Measurements from ENCODE around the gene ARAP1. TPM values are rescaled to one million over a fixed set of nuclear protein-coding genes. Genes with fewer than 3 reads are reported as not detected.

ARAP1 gene
- total RNA-seq, 1 experiment from 2014 or later, result 76.1 TPM

DNA sequence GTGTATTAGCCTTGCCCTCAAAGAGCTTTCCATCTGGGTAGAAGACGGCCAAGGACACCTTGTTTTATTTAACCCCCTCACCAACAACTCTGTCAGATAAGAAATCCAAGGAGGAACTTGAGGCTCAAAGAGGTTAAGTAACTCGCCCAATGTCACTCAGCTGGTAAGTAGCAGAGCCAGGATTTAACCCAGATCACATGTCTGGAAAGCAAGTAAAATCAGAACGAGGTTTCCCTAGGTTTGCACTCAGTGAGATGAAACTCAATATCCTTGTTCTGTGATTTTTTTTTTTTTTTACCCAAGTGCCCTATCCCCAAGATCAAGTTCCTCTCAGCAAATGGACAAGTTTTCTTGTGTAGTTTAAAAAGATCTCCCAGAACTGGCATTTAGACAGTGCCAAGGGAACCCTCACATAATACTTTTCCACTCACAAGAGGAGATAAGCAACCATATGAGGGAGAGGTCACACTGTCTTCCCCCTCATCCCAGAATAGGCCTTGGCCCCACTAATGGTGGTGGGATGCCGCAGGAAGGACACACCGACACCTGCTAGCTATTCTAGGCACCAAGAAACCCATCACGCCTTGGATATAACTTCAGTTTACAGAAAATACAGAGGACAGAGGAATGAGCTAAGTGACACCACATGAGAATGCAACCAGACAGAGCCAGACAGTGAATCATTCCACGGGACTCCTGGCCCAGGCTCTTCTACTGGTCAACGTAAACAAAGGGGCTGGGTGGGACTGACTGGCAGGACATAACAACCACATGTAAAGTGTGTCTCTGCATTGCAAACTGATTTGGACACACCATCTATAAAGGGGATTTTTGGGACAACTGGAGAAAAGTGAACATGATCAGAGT is 8.6 kb upstream of the ARAP1 start:
- Histone ChIP-seq H3K4me2 (ENCODE audit: low read depth, low read length, poor library complexity, severe bottlenecking) (no peak overlapping the region), H3K79me2 (ENCODE audit: low read length) (no peaks in the 10 kb centered on the region), H3K4me3 (ENCODE audit: low read length) (no peak overlapping the region), H3K4me1 (ENCODE audit: low read length) (no peaks in the 10 kb centered on the region), H3K27me3 (ENCODE audit: low read length) (no peaks in the 10 kb centered on the region), H4K20me1 (ENCODE audit: insufficient read depth, low read depth, low read length) (no peaks in the 10 kb centered on the region), H3K9ac (ENCODE audit: low read length) (no peak overlapping the region), H3K9me2 (replicated peaks; ENCODE audit: insufficient read depth, low read length) (no peaks in the 10 kb centered on the region), H3K27ac (ENCODE audit: low read length) (no peak overlapping the region), H2AFZ (ENCODE audit: low read length) (no peak overlapping the region), H3K9me3 (ENCODE audit: low read length) (no peaks in the 10 kb centered on the region), H3K36me3 (ENCODE audit: insufficient read depth, low read length) (no peaks in the 10 kb centered on the region)
- DNase-seq, result no peak

DNA sequence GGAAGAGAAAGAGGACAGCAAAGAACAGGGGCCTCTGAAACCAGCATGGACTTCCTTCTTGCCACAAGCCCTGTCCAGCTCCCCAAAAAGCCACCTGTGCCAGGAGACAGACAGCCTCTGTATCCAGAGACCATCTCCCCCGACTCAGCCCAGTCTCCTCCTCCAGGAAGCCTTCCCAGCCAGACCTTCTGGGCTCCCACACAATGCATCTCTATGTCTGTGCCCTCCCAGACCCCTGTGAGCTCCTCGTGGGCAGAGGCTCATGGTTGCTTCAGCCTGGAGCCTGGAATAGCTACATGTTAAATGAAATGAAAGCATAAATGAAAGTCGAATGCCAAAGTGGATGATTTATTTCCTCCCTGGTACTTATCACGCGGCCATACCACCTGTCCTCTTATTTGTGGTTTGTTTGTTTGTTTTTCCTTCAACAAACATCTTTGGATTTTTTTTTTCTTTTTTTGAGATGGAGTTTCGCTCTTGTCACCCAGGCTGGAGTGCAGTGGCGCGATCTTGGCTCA is 7.3 kb upstream of the ARAP1 start:
- Histone ChIP-seq H3K9me2 (replicated peaks; ENCODE audit: insufficient read depth, low read length) (no peaks in the 10 kb centered on the region), H3K4me2 (ENCODE audit: low read depth, low read length, poor library complexity, severe bottlenecking) (no peak overlapping the region), H3K9me3 (ENCODE audit: low read length) (no peaks in the 10 kb centered on the region)

DNA sequence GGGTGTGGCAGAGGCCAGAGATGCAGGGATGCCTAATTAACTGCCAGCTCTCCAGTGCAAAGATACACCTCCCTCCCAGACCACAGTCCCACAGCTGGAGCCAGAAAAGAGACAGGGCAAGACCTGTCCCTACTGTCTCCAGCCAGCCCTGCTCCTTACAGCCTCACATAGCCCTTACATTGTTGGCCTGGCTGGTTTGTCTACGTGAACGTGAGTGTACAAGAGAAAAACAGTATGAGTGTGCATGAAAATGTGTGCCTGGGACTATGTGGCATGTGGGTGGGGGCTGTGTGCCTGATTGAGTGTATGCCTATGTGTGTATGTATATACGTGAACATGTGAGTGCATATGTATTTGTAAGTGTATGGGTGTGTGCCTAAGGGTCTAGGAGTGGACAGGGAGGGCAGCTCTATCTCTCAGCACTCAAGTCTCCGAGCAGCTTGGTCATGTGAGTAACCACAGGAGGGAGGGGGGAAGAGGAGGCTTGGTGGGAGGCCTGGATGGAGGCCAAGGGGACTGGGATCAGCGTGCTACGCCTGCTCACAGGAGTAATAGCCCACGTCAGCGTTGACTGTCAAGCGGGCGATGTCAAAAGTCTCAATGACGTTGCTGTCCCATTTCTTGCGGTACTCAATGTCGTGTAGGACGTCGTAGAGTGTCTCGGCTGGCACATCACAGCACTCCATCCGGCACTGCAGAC is 6.6 kb upstream of the ARAP1 start:
- Histone ChIP-seq H2AFZ (ENCODE audit: low read length) (no peak overlapping the region), H4K20me1 (ENCODE audit: insufficient read depth, low read depth, low read length) (no peaks in the 10 kb centered on the region), H3K36me3 (ENCODE audit: insufficient read depth, low read length) (no peaks in the 10 kb centered on the region), H3K79me2 (ENCODE audit: low read length) (no peaks in the 10 kb centered on the region), H3K9ac (ENCODE audit: low read length) (no peak overlapping the region), H3K4me2 (ENCODE audit: low read depth, low read length, poor library complexity, severe bottlenecking) (no peak overlapping the region), H3K9me2 (replicated peaks; ENCODE audit: insufficient read depth, low read length) (no peaks in the 10 kb centered on the region), H3K27ac (ENCODE audit: low read length) (no peak overlapping the region), H3K9me3 (ENCODE audit: low read length) (no peaks in the 10 kb centered on the region), H3K27me3 (ENCODE audit: low read length) (no peaks in the 10 kb centered on the region), H3K4me3 (ENCODE audit: low read length) (no peak overlapping the region), H3K4me1 (ENCODE audit: low read length) (no peaks in the 10 kb centered on the region)
- no peak for DNase-seq

More for the DNA sequence above, 7.3 kb upstream of the ARAP1 start:
- Histone ChIP-seq H3K79me2 (ENCODE audit: low read length) (no peaks in the 10 kb centered on the region), H3K4me1 (ENCODE audit: low read length) (no peaks in the 10 kb centered on the region), H3K27me3 (ENCODE audit: low read length) (no peaks in the 10 kb centered on the region), H4K20me1 (ENCODE audit: insufficient read depth, low read depth, low read length) (no peaks in the 10 kb centered on the region), H3K36me3 (ENCODE audit: insufficient read depth, low read length) (no peaks in the 10 kb centered on the region), H3K9ac (ENCODE audit: low read length) (no peak overlapping the region), H3K27ac (ENCODE audit: low read length) (no peak overlapping the region), H2AFZ (ENCODE audit: low read length) (no peak overlapping the region), H3K4me3 (ENCODE audit: low read length) (no peak overlapping the region)
- DNase-seq, result no peak

DNA sequence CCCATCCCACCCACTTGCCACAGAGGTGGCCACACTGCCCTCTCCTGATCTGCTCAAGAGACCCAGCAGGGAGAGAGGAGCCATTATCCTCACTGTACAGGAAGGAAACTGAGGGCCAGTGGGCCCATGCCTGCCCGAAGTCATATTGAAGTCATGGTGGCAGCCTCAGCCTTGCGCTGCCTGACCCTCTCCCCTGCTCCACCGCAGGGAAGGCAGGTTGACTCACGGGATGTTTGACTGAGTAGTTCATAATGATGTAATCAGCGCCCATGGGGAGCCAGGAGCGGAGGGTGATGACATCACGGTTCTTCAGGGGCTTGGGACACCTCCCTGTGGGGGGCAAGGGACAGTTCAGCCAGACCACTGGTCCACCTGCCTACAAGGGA is 6.1 kb upstream of the ARAP1 start:
- Histone ChIP-seq H3K9ac (ENCODE audit: low read length) (no peak overlapping the region), H3K27me3 (ENCODE audit: low read length) (no peaks in the 10 kb centered on the region), H3K9me2 (replicated peaks; ENCODE audit: insufficient read depth, low read length) (no peaks in the 10 kb centered on the region), H3K79me2 (ENCODE audit: low read length) (no peaks in the 10 kb centered on the region), H3K4me3 (ENCODE audit: low read length) (no peak overlapping the region), H2AFZ (ENCODE audit: low read length) (no peak overlapping the region), H3K9me3 (ENCODE audit: low read length) (no peaks in the 10 kb centered on the region), H4K20me1 (ENCODE audit: insufficient read depth, low read depth, low read length) (no peaks in the 10 kb centered on the region), H3K36me3 (ENCODE audit: insufficient read depth, low read length) (no peaks in the 10 kb centered on the region), H3K4me2 (ENCODE audit: low read depth, low read length, poor library complexity, severe bottlenecking) (no peak overlapping the region), H3K4me1 (ENCODE audit: low read length) (no peaks in the 10 kb centered on the region; the same call in 1 of the 2 replicates), H3K27ac (ENCODE audit: low read length) (no peak overlapping the region)
- no peak for DNase-seq

DNA sequence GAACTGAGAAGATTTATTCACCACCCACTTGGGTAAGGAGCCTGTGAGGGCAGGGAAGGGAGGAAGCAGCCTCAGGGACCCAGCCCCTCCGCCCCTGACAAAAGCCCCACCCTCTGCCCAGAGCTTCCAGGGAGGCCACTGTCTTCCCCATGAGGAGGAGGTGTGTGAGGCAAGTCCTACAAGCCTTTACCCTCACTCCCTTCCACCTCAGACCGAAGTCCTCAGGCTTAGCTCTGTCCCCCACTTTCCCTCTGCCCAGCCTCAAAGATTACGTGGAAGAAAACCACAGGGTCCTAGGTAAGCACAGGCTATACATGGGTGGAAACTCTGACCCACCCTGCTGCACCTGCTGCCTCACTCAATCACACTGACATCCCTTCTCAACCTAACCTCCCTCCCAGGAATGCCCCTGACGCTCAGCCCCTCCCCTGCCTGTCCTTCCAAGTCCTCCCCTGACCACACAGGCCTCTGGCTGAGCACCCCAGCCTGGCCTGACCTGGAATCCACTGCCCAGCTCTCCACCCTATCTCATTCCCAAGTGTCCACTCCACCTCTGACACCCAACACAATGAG is 3.6 kb upstream of the ARAP1 start:
- DNase-seq, result no peak
- H3K27me3 ChIP-seq (ENCODE audit: low read length), result no peaks in the 10 kb centered on the region
- no peaks in the 10 kb centered on the region for H3K9me2 ChIP-seq (replicated peaks; ENCODE audit: insufficient read depth, low read length)
- H3K9me3 ChIP-seq (ENCODE audit: low read length), result no peaks in the 10 kb centered on the region
- H3K27ac ChIP-seq (ENCODE audit: low read length), result no peak overlapping the region
- H3K9ac ChIP-seq (ENCODE audit: low read length), result no peak overlapping the region
- H3K36me3 ChIP-seq (ENCODE audit: insufficient read depth, low read length), result no peaks in the 10 kb centered on the region
- H3K4me3 ChIP-seq (ENCODE audit: low read length), result no peak overlapping the region
- peaks cover 15% of the 10 kb centered on the region for H3K4me1 ChIP-seq (ENCODE audit: low read length)
- H3K79me2 ChIP-seq (ENCODE audit: low read length), result peaks cover 14% of the 10 kb centered on the region
- H4K20me1 ChIP-seq (ENCODE audit: insufficient read depth, low read depth, low read length), result peaks cover 6% of the 10 kb centered on the region; the same call in 1 of the 2 replicates
- no peak overlapping the region for H3K4me2 ChIP-seq (ENCODE audit: low read depth, low read length, poor library complexity, severe bottlenecking)
- no peak overlapping the region for H2AFZ ChIP-seq (ENCODE audit: low read length)

DNA sequence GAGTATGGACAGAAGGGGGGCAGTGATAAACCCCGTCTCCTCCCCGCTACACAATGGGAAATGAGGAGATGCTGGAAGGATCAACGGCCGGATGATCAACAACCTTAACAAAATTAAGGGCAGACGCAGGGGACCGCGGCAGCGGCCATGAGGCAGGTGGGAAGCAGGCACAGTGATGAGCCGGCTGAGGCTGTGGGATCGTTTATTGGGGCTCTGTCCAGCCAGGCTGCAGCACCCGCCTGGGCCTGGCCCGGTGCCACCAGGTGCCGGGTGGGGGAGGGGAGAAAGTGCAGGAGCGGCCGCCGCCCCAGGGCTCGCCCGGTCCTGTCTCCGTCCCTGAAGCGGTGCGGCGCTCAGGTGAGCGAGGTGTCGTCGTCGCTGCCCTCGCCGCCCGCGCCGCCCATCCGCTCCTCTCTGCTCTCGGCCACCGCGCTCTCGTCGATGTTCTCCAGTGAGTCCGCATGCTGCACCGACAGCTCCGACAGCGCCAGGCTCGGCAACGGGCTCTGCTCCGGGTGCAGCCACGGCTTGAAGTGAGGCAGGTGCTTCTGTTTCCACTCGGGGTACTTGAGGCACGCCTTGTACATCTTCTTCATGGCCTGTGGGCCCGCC is 2.4 kb upstream of the ARAP1 start:
- Histone ChIP-seq H3K4me3 (ENCODE audit: low read length) (no peak overlapping the region), H3K36me3 (ENCODE audit: insufficient read depth, low read length) (no peaks in the 10 kb centered on the region), H3K27me3 (ENCODE audit: low read length) (no peaks in the 10 kb centered on the region), H3K27ac (ENCODE audit: low read length) (no peak overlapping the region), H3K4me1 (ENCODE audit: low read length) (peaks cover 27% of the 10 kb centered on the region), H3K9ac (ENCODE audit: low read length) (no peak overlapping the region), H4K20me1 (ENCODE audit: insufficient read depth, low read depth, low read length) (peaks cover 15% of the 10 kb centered on the region; the same call in 1 of the 2 replicates), H3K79me2 (ENCODE audit: low read length) (peaks cover 26% of the 10 kb centered on the region), H3K4me2 (ENCODE audit: low read depth, low read length, poor library complexity, severe bottlenecking) (no peak overlapping the region), H2AFZ (ENCODE audit: low read length) (no peak overlapping the region), H3K9me2 (replicated peaks; ENCODE audit: insufficient read depth, low read length) (no peaks in the 10 kb centered on the region), H3K9me3 (ENCODE audit: low read length) (no peaks in the 10 kb centered on the region)
- DNase-seq, result no peak

DNA sequence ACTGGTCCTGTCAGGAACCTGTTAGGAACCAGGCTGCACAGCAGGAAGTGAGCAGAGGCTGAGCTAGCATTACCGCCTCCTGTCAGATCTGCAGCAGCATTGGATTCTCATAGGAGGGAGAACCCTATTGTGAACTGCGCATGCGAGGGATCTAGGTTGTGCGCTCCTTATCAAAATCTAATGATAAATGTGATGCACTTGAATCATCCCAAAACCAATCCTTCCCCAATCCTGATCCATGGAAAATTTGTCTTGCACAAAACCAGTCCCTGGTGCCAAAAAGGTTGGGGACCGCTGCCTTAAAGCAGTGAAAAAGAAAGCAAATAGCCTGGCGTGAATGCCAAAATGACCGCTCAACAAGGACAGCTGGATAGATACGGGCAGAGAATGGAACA is 1.9 kb upstream of the ARAP1 start:
- no peaks in the 10 kb centered on the region for H3K27me3 ChIP-seq (ENCODE audit: low read length)
- H3K4me1 ChIP-seq (ENCODE audit: low read length), result peaks cover 30% of the 10 kb centered on the region
- no peak overlapping the region for H2AFZ ChIP-seq (ENCODE audit: low read length)
- DNase-seq, result no peak
- no peaks in the 10 kb centered on the region for H3K9me3 ChIP-seq (ENCODE audit: low read length)
- no peaks in the 10 kb centered on the region for H3K36me3 ChIP-seq (ENCODE audit: insufficient read depth, low read length)
- H3K27ac ChIP-seq (ENCODE audit: low read length), result no peak overlapping the region
- H3K4me3 ChIP-seq (ENCODE audit: low read length), result no peak overlapping the region
- no peaks in the 10 kb centered on the region for H3K9me2 ChIP-seq (replicated peaks; ENCODE audit: insufficient read depth, low read length)
- no peak overlapping the region for H3K4me2 ChIP-seq (ENCODE audit: low read depth, low read length, poor library complexity, severe bottlenecking)
- H3K9ac ChIP-seq (ENCODE audit: low read length), result no peak overlapping the region
- H3K79me2 ChIP-seq (ENCODE audit: low read length), result peaks cover 31% of the 10 kb centered on the region
- peaks cover 17% of the 10 kb centered on the region; the same call in 1 of the 2 replicates for H4K20me1 ChIP-seq (ENCODE audit: insufficient read depth, low read depth, low read length)
